ENCODE data around the gene KRT39.

The KRT39 gene

GRCh38 chr17:40978575-40979151 is 11.9 kb upstream of the KRT39 start:
- DNase-seq, result no peak

DNA sequence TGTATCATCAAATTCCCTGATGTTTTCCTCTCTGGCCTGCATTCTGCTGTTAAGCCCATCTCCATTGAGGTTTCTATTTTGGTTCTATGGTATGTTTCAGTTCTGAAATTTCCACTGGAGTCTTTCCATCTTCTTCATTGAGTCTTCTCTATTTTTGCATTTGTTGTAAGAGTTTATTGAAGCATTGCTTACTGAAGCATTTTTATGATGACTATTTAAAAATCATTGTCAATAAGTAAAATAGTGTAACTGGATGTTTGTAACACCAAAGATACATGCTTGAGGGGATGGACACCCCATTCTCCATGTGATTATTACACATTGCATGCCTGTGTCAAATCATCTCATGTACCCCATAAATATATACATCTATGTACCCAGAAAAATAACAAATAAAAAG is 8.8 kb upstream of the KRT39 start:
- no peak for DNase-seq

DNA sequence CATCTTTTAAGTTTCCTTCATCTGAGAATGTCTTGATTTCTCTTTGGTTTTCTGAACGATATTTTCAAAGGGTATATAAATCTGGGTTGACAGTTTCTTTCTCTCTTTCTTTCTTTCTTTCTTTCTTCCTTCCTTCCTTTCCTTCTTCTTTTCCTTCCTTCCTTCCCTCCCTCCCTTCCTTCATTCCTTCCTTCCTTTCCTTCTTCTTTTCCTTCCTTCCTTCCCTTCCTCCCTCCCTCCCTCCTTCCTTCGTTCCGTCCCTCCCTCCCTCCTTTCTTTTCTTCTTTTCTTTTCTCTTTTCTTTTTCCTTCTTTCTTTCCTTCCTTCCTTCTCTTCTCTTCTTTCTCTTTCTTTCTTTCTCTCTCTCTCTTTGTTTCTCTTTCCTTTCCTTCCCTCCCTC is 7.6 kb upstream of the KRT39 start:
- DNase-seq, result no peak

DNA sequence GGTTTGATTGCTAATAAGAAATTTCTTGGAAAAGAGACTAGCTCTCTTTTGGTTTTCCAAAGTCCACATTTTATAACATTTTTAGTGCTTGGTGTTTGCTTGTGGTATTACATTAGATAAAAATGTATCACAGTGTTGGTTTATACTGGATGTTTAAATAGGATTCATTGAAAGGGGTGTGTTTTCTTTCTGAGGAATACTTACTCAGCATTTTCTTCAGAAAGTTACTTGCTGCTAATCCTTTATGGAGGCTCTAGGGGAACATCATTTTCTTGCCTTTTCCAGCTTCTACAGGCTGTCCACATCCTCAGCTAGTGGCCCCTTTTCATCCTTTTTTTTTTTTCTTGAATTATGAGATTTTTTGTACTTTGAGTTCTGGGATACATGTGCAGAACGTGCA is 834 bp upstream of the KRT39 start:
- no peak for DNase-seq

DNA sequence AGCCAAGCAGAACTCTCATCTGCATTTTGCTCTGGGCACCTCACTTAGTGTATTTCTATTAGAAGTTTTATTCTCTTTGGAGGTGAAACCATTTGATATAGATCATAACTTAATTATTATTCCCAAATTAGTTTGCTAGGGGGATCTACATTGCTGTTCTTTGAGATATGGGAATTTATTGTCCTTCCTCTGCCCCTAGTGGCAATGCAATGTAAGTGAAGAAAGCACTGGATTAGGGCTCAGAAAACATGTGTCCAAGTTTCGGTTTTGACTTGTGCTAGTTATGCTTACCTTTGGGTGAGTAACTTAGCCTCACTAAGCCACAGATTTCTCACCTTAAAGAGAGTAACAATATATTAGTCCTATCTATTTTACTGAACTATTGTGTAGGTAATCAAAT is 2.9 kb downstream of the KRT39 start:
- no peak for DNase-seq

DNA sequence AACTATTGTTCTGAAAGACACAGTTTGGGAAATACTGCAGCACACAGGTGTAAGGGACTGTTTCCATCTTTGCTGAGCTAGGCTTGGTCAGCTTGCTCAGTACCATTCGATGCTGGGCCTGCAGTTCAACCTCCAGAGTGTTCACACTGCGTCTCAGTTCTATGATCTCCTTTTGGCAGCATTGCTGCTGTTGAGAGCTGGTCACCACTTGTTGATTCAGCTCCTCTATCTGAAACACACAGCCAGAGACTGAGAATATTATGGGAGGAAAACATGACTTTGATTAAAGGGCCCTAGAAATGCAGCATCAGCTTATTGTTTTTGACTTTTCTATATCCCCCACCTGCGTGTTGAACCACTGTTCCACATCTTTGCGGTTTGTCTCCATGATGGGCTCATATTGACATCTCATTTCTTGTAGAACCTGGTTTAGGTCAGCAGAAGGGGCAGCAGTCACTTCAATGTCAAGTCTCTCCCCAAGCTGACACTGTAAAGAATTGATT is 4.6 kb downstream of the KRT39 start:
- DNase-seq, result no peak

DNA sequence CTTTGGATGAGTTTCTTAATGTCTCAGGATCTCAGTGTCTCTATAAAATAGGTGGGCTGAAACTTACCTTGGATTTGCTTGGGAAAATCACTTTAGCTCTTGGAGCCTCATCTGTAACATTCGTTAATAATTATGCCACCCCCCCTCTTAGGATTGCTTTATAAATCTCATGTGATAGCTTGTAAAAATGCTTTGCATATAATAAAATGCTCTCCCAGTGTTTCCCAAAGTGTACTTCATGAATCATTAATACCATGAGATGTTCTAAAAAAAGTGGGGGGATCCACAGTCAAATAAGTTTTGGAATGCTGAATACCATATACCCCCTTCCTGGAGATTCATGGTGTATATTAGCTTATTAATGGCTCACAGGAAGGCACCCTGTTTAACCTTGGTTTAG is 5.2 kb downstream of the KRT39 start:
- no peak for DNase-seq

DNA sequence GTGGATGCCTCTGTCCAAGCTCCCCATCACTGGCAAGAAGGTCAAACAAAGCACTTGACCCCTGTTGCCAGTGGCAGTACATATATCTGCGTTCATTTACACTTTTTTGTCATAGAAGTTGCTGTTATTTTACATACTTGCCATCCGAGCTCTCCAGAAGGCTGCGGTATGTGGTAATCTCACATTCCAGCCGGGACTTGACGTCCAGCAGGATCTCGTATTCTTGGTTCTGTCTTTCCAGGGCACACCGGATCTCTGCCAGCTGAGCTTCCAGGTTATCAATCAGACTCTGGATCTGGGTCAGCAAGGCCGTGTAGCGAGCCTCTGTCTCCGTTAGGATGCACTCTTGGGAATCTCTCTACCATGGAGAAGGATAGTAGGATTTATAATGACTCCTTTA is 6.6 kb downstream of the KRT39 start:
- DNase-seq, result no peak

DNA sequence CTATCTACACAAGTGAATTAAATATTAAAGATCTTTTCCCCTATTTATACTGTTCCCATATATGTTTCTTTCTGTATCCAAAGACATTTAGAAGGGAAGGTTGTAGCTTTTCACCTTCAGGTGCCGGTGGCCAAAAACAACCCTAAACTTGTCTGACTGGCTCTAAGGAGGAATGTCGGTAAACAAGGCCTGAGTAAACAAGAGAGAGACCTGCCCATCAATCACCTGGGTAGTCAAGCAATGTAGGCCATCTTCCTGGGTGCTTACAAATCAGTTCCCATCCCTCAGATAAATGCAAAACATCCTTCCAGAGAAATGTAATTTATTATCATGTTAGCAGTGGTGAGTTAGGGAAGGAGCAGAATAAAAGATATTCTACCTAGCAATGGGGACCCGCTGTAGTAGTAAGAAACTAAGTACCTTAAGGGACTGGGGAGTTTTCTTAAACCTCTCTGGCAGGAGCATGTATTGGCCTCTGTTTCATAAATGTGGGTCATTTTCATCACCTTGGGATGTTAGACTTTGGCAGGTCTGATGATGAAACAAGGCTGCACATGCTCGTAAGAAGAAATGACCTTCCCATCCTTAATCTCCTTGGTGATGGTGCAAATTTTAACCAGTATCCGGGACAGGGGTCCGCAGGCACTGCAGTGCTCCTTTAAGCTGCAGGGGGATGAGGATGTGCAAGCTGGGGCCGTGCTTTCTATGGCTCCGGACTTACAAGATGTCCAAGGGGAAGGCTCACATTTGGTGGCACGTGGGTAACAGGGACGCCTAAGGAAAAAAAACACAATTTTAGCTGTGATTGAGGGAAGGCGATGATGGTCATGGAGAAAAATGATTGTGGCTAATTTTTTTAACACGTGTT is 8.4 kb downstream of the KRT39 start:
- DNase-seq, result no peak

DNA sequence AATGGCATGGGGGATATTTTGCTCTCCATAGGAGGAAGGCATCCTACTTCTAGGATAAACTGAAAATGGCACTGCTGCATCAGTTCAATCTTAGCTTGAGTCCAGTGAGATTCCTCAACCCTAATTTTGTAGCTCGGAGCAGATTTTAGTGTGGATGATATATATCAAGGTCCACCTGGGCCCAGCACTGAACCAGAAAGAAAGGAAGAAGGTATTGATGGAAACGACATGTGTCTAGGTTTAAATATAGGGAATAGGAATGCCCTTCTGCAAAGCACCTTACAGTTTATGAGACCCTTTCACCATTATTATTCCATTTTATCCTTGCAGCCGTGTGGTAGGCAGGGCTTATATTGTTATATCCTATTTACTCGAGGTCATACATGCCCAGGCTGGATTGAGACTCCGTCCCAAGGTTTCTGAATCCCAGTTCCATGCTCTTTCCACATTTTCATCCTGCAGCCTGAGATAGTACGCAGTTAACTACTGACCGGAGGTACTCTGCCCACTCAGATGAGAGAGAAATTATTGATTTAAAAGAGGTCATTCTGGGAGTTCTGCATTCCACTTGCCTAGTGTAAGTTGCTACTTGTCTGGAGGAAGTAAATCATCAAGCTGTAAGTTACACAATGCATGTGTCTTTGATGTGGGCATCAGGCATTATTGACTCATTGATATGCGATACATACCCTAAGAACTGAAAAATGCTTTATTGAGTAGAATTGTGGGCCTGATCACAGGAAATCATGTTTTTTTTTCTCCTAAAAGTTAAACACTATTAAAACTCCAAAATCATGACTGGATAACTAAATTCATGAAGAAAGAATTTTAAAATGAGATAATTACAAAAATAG is 10.1 kb downstream of the KRT39 start:
- no peak for DNase-seq

- no peak for DNase-seq
Observed at GRCh38 chr17:40953881-40954280, 12.9 kb downstream of the KRT39 start.

GRCh38 chr17:40952661-40953060 is 14.1 kb downstream of the KRT39 start:
- DNase-seq, result no peak

DNA sequence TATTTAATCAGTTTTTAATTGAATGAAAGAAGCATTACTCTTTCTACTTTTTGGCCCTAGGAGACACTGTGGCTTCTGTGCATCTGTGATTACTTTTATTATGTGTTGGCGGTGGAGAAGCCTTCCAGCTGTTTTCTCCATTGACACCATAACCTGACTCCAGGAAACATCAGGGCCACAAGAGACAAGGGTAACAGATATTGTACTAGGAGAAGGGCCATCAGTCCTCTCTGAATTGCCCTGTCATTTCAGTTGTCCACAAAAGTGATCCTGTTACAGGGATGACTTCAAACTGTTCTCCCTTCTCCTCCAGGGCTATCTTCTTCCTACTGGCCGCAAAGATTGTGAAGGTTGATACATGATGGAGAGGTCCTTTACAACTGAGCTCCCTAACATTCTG is 14.6 kb downstream of the KRT39 start:
- DNase-seq, result no peak

GRCh38 chr17:40951011-40951622 is 15.6 kb downstream of the KRT39 start:
- DNase-seq, result no peak

DNA sequence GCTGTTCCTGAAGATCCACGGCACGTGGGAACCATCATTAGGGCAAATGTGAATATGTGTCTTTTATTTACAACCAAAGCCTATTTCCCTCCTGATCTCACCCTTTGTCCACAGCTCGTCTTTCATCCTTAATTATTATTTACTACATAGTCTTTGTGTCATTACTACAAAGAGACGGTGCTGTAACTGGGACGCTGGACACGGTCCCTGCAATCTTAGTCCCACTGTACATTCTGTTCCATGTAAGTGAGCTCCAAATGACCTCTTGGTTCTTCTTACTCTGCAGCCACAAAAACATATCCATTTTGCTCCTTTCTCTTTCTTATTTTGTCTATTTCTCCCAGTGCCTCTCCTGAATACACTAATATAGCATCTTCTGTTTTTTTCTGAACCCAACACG is 16.6 kb downstream of the KRT39 start:
- no peak for DNase-seq

- no peak for DNase-seq
Observed at GRCh38 chr17:40949418-40949817, 17.3 kb downstream of the KRT39 start.

GRCh38 chr17:40947929-40948328 is 18.8 kb downstream of the KRT39 start:
- DNase-seq, result no peak

DNA sequence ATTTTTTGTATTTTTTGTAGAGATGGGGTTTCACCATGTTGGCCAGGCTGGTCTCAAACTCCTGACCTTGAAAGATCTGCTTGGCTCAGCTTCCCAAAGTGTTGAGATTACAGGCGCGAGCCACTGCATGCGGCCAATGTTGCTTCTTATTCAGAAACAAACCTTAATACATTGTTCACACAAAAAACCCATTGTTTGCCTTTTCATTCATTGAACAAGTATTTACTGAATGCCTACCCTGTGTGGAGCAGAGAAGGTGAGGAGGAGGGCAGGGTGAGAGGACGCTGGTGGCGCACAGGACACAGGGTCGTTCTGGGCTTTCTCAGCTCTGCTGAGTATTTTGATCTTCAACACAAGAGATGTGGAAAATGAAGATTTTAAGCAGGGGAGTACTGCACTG is 21.3 kb downstream of the KRT39 start:
- DNase-seq, result no peak

DNA sequence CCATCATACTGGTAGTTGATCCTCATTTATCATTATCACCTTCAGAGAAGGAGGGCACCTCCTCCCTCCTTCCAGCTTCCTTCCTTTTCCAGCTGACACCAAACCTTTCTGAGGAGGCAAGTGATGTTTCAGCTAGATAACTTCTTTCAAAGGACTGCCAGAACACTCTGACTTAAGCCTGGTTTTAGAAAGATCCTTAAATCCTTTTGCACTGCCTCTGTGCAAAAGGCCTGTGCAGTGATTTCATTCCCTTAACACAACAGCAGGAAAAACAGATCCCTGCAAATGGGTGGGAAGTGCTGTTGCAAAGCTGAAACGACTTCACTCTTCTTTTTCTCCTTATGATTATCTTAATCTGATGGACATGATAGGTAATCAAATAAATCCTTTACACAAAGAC is 22.2 kb downstream of the KRT39 start:
- no peak for DNase-seq

- DNase-seq, result no peak
Observed at GRCh38 chr17:40942553-40942952, 24.2 kb downstream of the KRT39 start.

DNA sequence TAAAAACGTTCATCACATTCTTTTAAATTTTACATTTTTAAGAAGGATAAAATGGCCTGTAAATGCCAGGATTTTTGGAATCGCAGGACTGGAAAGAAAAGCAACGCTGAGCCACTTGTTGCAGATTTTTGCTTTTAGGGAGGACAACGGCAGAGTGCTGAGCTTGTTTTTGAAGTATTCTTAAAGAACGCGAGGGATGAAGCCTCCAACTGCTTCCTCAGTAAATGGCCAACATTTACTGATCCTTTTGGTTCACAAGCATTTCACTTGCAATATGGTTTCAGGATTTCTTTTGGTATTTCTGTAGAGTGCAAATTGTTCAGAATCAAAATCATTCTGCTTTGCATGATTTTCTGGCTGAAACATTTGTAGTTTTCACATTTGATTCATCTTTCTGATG is 26.5 kb downstream of the KRT39 start:
- no peak for DNase-seq

DNA sequence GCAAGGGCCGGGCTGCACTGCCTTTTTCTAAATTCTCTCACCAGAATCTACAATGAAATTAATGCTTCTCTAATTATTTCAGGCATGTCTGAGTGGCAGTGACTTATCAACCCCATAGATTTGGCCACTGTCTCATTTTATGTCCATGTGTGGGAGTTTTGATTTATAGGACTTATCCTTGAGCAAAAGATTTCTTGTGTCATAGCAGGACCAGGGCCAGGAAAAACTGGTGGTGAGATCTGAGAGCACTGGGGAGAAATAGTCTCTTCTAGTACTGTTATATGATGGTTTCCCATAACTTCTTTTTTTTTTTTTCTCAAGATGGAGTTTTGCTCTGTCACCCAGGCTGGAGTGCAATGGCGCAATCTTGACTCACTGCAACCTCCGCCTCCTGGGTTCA is 27.8 kb downstream of the KRT39 start:
- no peak for DNase-seq

- DNase-seq, result no peak
Observed at GRCh38 chr17:40937384-40937819, 29.3 kb downstream of the KRT39 start, which contains the start of gene KRT23. KRT23 (minus strand) TSS chr17:40937646; CDS start chr17:40936603, 1,043 bp downstream.
